ENCODE data around the gene IGFBP7. TPM values are rescaled to one million over a fixed set of nuclear protein-coding genes. Genes with fewer than 3 reads are reported as not detected.

IGFBP7 gene
- total RNA-seq, 1 experiment from 2014 or later, result 61.9 TPM

DNA sequence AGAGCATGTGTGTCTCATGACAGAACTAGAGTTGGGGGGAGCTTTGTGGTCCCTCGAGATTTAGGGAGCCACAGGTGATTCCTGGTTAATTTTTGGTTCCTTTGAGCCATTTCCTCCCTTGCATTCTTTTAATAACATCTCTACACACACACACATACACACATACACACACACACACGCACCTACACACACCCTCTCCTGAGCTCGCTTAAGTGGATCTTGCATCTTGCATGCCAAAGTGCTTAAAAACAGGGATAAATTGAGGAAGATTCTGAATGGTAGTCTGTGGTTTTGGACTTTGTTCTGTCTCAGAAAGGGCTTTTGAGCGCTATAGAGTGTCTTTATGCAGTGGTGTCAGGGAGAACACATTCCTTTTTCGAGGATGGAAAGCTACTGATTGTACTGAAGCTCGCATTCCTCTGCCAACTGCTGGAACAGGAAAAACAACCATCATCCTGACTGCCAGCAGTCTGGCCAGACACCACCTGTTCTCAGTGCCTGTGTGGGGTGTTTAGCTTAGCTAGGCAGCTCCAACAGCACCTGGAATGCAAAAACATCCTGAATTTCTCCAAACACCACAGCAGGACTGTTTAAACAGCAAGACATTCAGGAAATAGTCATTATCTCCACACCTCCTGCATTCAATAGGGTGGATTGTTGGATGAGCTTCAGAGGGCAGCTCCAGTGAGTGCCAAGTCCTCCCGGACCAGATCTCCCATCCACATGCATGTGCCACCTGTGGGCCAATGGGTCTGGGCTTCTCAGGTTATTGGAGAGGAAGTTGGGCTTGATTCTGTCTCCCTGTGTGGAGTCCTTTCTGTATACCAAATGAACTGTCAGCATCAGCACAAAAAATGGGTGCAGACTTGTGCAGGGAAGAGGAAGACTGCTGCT is 21.9 kb upstream of the IGFBP7 start:
- no peaks in the 10 kb centered on the region for H3K36me3 Mint-ChIP-seq (ENCODE audit: insufficient read depth, unreplicated experiment)
- ChIA-PET CTCF (interaction anchor here (1.0 to 3.3 kb wide), 3 partner anchors 24 to 94 kb away, joined by 3 to 22 read pairs (median 6); no protein-coding TSS in a partner anchor), POLR2A (no interaction called here)
- no peak overlapping the region for H3K27ac Mint-ChIP-seq (ENCODE audit: low read depth, unreplicated experiment)
- H3K27me3 Mint-ChIP-seq (ENCODE audit: insufficient read depth, unreplicated experiment), result no peaks in the 10 kb centered on the region
- TF ChIP-seq, protein P1, sequence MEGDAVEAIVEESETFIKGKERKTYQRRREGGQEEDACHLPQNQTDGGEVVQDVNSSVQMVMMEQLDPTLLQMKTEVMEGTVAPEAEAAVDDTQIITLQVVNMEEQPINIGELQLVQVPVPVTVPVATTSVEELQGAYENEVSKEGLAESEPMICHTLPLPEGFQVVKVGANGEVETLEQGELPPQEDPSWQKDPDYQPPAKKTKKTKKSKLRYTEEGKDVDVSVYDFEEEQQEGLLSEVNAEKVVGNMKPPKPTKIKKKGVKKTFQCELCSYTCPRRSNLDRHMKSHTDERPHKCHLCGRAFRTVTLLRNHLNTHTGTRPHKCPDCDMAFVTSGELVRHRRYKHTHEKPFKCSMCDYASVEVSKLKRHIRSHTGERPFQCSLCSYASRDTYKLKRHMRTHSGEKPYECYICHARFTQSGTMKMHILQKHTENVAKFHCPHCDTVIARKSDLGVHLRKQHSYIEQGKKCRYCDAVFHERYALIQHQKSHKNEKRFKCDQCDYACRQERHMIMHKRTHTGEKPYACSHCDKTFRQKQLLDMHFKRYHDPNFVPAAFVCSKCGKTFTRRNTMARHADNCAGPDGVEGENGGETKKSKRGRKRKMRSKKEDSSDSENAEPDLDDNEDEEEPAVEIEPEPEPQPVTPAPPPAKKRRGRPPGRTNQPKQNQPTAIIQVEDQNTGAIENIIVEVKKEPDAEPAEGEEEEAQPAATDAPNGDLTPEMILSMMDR (IDR thresholded peaks at IDR 0.05; ENCODE audit: unreplicated experiment), result no peak
- DNase-seq (ENCODE audit: unreplicated experiment), result no peak
- peaks cover 12% of the 10 kb centered on the region for H3K4me1 Mint-ChIP-seq (ENCODE audit: insufficient read depth, unreplicated experiment)
- intact Hi-C loops (cut with micrococcal nuclease), result no loop called here
- peaks cover 3% of the 10 kb centered on the region for H3K9me3 Mint-ChIP-seq (ENCODE audit: unreplicated experiment)
- BruUV-seq (replicated peaks), result no TSS peak
- no peak overlapping the region for H3K4me3 Mint-ChIP-seq (ENCODE audit: unreplicated experiment)

DNA sequence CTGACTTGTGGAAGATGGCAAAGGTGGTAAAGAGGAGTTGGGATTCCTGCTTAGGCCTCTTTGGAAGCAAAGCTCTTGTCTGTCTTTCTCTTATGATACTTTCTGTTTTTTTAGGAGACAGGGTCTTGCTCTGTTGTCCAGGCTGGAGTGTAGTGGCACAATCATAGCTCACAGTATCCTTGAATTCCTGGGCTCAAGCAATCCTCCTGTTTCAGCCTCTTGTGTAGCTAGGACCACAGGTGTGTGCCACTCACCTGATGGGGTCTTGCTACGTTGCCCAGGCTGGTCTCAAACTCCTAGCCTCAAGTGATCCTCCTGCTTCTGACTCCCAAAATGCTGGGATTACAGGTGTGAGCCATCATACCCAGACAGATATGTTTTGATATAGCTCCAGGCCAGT is 19.3 kb upstream of the IGFBP7 start:
- H3K4me1 Mint-ChIP-seq (ENCODE audit: insufficient read depth, unreplicated experiment), result peaks cover 12% of the 10 kb centered on the region
- H3K27me3 Mint-ChIP-seq (ENCODE audit: insufficient read depth, unreplicated experiment), result no peaks in the 10 kb centered on the region
- DNase-seq (ENCODE audit: unreplicated experiment), result no peak
- ChIA-PET POLR2A (no interaction called here), CTCF (interaction anchor here (1.3 to 1.4 kb wide), 2 partner anchors 33 to 56 kb away, joined by 3 read pairs; no protein-coding TSS in a partner anchor)
- intact Hi-C loops (cut with micrococcal nuclease), result no loop called here
- no TSS peak for BruUV-seq (replicated peaks)
- H3K9me3 Mint-ChIP-seq (ENCODE audit: unreplicated experiment), result peaks cover 11% of the 10 kb centered on the region
- no peak overlapping the region for H3K27ac Mint-ChIP-seq (ENCODE audit: low read depth, unreplicated experiment)
- H3K36me3 Mint-ChIP-seq (ENCODE audit: insufficient read depth, unreplicated experiment), result no peaks in the 10 kb centered on the region
- no peak overlapping the region for H3K4me3 Mint-ChIP-seq (ENCODE audit: unreplicated experiment)
- TF ChIP-seq, protein P1 (IDR thresholded peaks at IDR 0.05; ENCODE audit: unreplicated experiment), result no peak

DNA sequence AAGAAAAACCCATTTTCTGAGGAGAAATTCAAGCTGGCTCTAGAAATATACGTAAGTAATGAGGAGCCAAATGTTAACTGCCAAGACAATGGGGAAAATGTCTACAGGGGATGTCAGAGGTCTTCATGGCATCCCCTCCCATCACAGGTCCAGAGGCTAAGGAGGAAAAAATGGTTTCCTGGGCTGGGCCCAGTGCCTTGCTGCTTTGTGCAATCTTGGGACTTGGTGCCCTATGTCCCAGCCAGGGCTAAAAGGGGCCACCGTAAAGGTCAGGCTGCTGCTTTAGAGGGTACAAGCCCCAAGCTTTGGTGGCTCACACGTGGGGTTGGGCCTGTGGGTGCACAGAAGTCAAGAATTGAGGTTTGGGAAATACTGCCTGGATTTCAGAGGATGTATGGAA is 17.2 kb upstream of the IGFBP7 start:
- no peak for DNase-seq (ENCODE audit: unreplicated experiment)
- TF ChIP-seq, protein P1 (IDR thresholded peaks at IDR 0.05; ENCODE audit: unreplicated experiment), result no peak
- BruUV-seq (replicated peaks), result no TSS peak
- Mint-ChIP-seq H3K27ac (ENCODE audit: low read depth, unreplicated experiment) (no peak overlapping the region), H3K9me3 (ENCODE audit: unreplicated experiment) (peaks cover 11% of the 10 kb centered on the region), H3K27me3 (ENCODE audit: insufficient read depth, unreplicated experiment) (no peaks in the 10 kb centered on the region), H3K36me3 (ENCODE audit: insufficient read depth, unreplicated experiment) (no peaks in the 10 kb centered on the region), H3K4me1 (ENCODE audit: insufficient read depth, unreplicated experiment) (peaks cover 8% of the 10 kb centered on the region), H3K4me3 (ENCODE audit: unreplicated experiment) (no peak overlapping the region)
- ChIA-PET CTCF (interaction anchor here (1.1 kb wide), 1 partner anchor 90 kb away, joined by 3 read pairs; no protein-coding TSS in a partner anchor), POLR2A (no interaction called here)
- intact Hi-C loops (cut with micrococcal nuclease), result no loop called here

DNA sequence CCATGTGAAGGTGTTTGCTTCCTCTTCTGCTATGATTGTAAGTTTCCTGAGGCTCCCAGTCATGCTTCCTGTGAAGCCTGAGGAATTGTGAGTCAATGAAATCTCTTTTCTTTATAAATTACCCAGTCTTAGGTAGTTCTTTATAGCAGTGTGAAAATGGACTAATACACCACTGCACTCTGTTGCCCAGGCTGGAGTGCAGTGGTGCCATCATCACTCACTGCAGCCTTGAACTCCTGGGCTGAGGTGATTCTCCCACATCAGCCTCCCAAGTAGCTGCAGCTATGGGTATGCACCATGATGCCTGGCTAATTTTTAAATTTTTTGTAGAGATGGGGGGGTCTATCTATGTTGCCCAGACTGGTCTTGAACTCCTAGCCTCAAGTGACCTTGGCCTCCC is 15.8 kb upstream of the IGFBP7 start:
- Mint-ChIP-seq H3K4me3 (ENCODE audit: unreplicated experiment) (no peak overlapping the region), H3K36me3 (ENCODE audit: insufficient read depth, unreplicated experiment) (no peaks in the 10 kb centered on the region), H3K9me3 (ENCODE audit: unreplicated experiment) (peaks cover 11% of the 10 kb centered on the region), H3K4me1 (ENCODE audit: insufficient read depth, unreplicated experiment) (no peaks in the 10 kb centered on the region), H3K27me3 (ENCODE audit: insufficient read depth, unreplicated experiment) (no peaks in the 10 kb centered on the region), H3K27ac (ENCODE audit: low read depth, unreplicated experiment) (no peak overlapping the region)
- no peak for DNase-seq (ENCODE audit: unreplicated experiment)
- TF ChIP-seq, protein P1 (IDR thresholded peaks at IDR 0.05; ENCODE audit: unreplicated experiment), result no peak
- intact Hi-C loops (cut with micrococcal nuclease), result no loop called here
- ChIA-PET CTCF (interaction anchor here (1.7 kb wide), 1 partner anchor 11 kb away, joined by 4 read pairs; no protein-coding TSS in a partner anchor), POLR2A (no interaction called here)
- no TSS peak for BruUV-seq (replicated peaks)
